HEK293 (cell line): Measurements from ENCODE around the gene ZNF771.

Experiments
- CTCF ChIP-seq: fragments of 450-650 bp; formaldehyde crosslinking; IDR thresholded peaks from 2 replicates; pipeline ENCODE4 v1.5.1; 2016; ENCODE audit warnings: missing biosample characterization, missing genetic modification characterization
- REST ChIP-seq: fragments of 450-650 bp; formaldehyde crosslinking; IDR thresholded peaks from 2 replicates; pipeline ENCODE4 v1.5.1; 2016; ENCODE audit warnings: missing biosample characterization, missing genetic modification characterization
- TSHZ1 ChIP-seq: fragments of 450-650 bp; formaldehyde crosslinking; IDR thresholded peaks from 2 replicates; pipeline ENCODE4 v1.5.1; 2016; ENCODE audit warnings: missing biosample characterization, missing genetic modification characterization, borderline replicate concordance
- ZNF473 ChIP-seq: fragments of 450-650 bp; formaldehyde crosslinking; IDR thresholded peaks from 2 replicates; pipeline ENCODE4 v1.5.1; 2017; ENCODE audit warnings: missing biosample characterization, missing genetic modification characterization
- ZNF660 ChIP-seq: fragments of 450-650 bp; IDR thresholded peaks from 2 replicates; pipeline ENCODE4 v1.5.1; 2018; ENCODE audit warnings: missing biosample characterization, mild to moderate bottlenecking, missing genetic modification characterization

- TF ChIP-seq REST (tag by site-specific recombination) (no peak), CTCF (tag by site-specific recombination) (peak; percentile 6; the same call in 1 of the 2 replicates), TSHZ1 (tag by site-specific recombination) (no peak), ZNF660 (tag by site-specific recombination) (no peak), ZNF473 (tag by site-specific recombination) (no peak)
These were observed 28.1 kb upstream of the ZNF771 start for GRCh38 chr16:30379158-30379783.
